Prostate gland (tissue), 2 donors: ENCODE results near the gene RGS14.

Experiments used
- CTCF ChIP-seq, 4 experiments: fragments of 200-600 bp in 2 of 4; fragments of 450-650 bp in 2 of 4; sonication (generic) in 2 of 4; IDR thresholded peaks; 1 replicate in 3 of 4; 2 replicates in 1 of 4; pipeline ENCODE4 v1.5.1; 2016 to 2019; ENCODE audit warnings: antibody characterized with exemption in 4 of 4, mild to moderate bottlenecking in 2 of 4, moderate library complexity in 2 of 4
- POLR2A ChIP-seq: fragments of 450-650 bp; IDR thresholded peaks from one replicate; pipeline ENCODE4 v1.6.1; 2016; ENCODE audit warnings: antibody characterized with exemption, mild to moderate bottlenecking

- no peak for TF ChIP-seq CTCF (IDR thresholded peaks at IDR 0.05)
- no peak for TF ChIP-seq POLR2A
These were observed 4.5 kb downstream of the RGS14 start for GRCh38 chr5:177362292-177362609.
